HCT116 (cell line): ENCODE data around the gene C2CD2L. TPM values are rescaled to one million over a fixed set of nuclear protein-coding genes. Genes with fewer than 3 reads are reported as not detected.

Experiments
- ATAC-seq: fragments of 200-7000 bp; cut with Tn5 transposase; 2 replicates; pipeline ENCODE4 v1.9.1; 2020; ENCODE audit warnings: mild to moderate bottlenecking, moderate library complexity
- BruUV-seq: library from RNA; stranded (reverse); fragments of 400-500 nt; replicated peaks from 2 replicates; lab custom pipeline; 2021; lab: Mats Ljungman, UMichigan
- CTCF ChIA-PET: fragments of 300-600 bp; sonication (Branson Sonifier 250); formaldehyde crosslinking; loops from one replicate; lab custom pipeline; 2021; ENCODE audit warnings: antibody characterized with exemption; lab: Charles Lee
- POLR2A ChIA-PET: fragments of 300-600, 350-600 bp; sonication (Branson Sonifier 250); formaldehyde crosslinking; loops from one replicate; lab custom pipeline; 2021; ENCODE audit warnings: antibody characterized with exemption; lab: Charles Lee
- RAD21 ChIA-PET, 2 experiments: fragments of 300-600 bp; sonication (Branson Sonifier 250); formaldehyde crosslinking; loops; one replicate each; lab custom pipeline; 2023; ENCODE audit warnings: low total read pairs in 2 of 2; ENCODE audit not compliant: uncharacterized antibody in 2 of 2, unreplicated experiment in 2 of 2, low non-redundant PET in 1 of 2; lab: Charles Lee
- DNase-seq: peaks from one replicate; pipeline ENCODE4 v3.0.0-alpha.2; 2010; ENCODE audit warnings: low read depth, low spot score
- H2AFZ ChIP-seq: fragments of 200-600 bp; shearing (Covaris generic), sonication (generic); 2 replicates; pipeline ENCODE4 v1.6.1; 2017; ENCODE audit warnings: low read depth, mixed run types, mixed read lengths, antibody characterized with exemption, low read length; ENCODE audit not compliant: poor library complexity, severe bottlenecking
- H3K27ac ChIP-seq: 2 replicates; pipeline ENCODE4 v1.5.1; 2012; ENCODE audit warnings: low read depth, low read length
- H3K27me3 ChIP-seq: fragments of 200-600 bp; sonication (generic); 2 replicates; pipeline ENCODE4 v1.6.1; 2016; ENCODE audit warnings: mixed run types, low read length, mixed read lengths; ENCODE audit not compliant: insufficient read depth
- H3K36me3 ChIP-seq, 2 experiments: fragments of 200-500 bp in 1 of 2; fragments of 200-600 bp in 1 of 2; sonication (Bioruptor generic) in 1 of 2; sonication (generic) in 1 of 2; 2 replicates each; pipeline versions ENCODE4 v1.5.1 to v1.6.1; 2014 to 2016; ENCODE audit warnings: low read length in 2 of 2, inconsistent platforms in 1 of 2, mixed read lengths in 1 of 2, mixed run types in 1 of 2; ENCODE audit not compliant: insufficient read depth in 2 of 2, control insufficient read depth in 1 of 2
- H3K4me1 ChIP-seq, 2 experiments: fragments of 200-600 bp in 1 of 2; sonication (generic) in 1 of 2; 2 replicates each; pipeline versions ENCODE4 v1.5.1 to v1.6.1; 2012 to 2017; ENCODE audit warnings: low read length in 2 of 2, inconsistent platforms in 1 of 2, mild to moderate bottlenecking in 1 of 2, mixed read lengths in 1 of 2, mixed run types in 1 of 2, moderate library complexity in 1 of 2; ENCODE audit not compliant: insufficient read depth in 2 of 2, control insufficient read depth in 1 of 2
- H3K4me2 ChIP-seq: fragments of 200-600 bp; sonication (generic); 2 replicates; pipeline ENCODE4 v1.6.1; 2017; ENCODE audit warnings: mixed run types, low read length, mixed read lengths
- H3K4me3 ChIP-seq, 2 experiments: fragments of 200-600 bp in 1 of 2; sonication (generic) in 1 of 2; replicated peaks in 1 of 2; 2 replicates each; pipeline ENCODE4 v1.5.1; 2011 to 2016; ENCODE audit warnings: low read length in 2 of 2, control low read depth in 1 of 2, low read depth in 1 of 2, mild to moderate bottlenecking in 1 of 2, mixed read lengths in 1 of 2, mixed run types in 1 of 2
- H3K79me2 ChIP-seq: fragments of 200-600 bp; sonication (generic); 2 replicates; pipeline ENCODE4 v1.6.1; 2017; ENCODE audit warnings: mild to moderate bottlenecking, mixed run types, low read length, moderate library complexity, mixed read lengths; ENCODE audit not compliant: insufficient read depth
- H3K9ac ChIP-seq: fragments of 200-600 bp; sonication (generic); 2 replicates; pipeline ENCODE4 v1.6.1; 2016; ENCODE audit warnings: low read length, mixed read lengths
- H3K9me2 ChIP-seq: fragments of 200-600 bp; sonication (generic), shearing (Covaris generic); 2 replicates; pipeline ENCODE4 v1.6.1; 2017; ENCODE audit warnings: mixed run types, mild to moderate bottlenecking, moderate library complexity; ENCODE audit not compliant: insufficient read depth
- H3K9me3 ChIP-seq, 2 experiments: fragments of 200-500 bp in 1 of 2; fragments of 200-600 bp in 1 of 2; sonication (Bioruptor generic) in 1 of 2; sonication (generic) in 1 of 2; 2 replicates each; pipeline ENCODE4 v1.6.1; 2014 to 2017; ENCODE audit warnings: low read length in 2 of 2, mixed read lengths in 2 of 2, inconsistent platforms in 1 of 2, low read depth in 1 of 2, mild to moderate bottlenecking in 1 of 2, mixed run types in 1 of 2, moderate library complexity in 1 of 2; ENCODE audit not compliant: control insufficient read depth in 1 of 2, insufficient read depth in 1 of 2
- H4K20me1 ChIP-seq: fragments of 200-600 bp; sonication (generic), shearing (Covaris generic); 2 replicates; pipeline ENCODE4 v1.6.1; 2017; ENCODE audit warnings: mixed run types, mild to moderate bottlenecking, moderate library complexity; ENCODE audit not compliant: insufficient read depth
- EGR1 ChIP-seq: IDR thresholded peaks from 2 replicates; pipeline ENCODE4 v1.6.1; 2012; ENCODE audit warnings: low read depth
- POLR2AphosphoS5 ChIP-seq: IDR thresholded peaks from 2 replicates; pipeline ENCODE4 v1.6.1; 2011; ENCODE audit warnings: mild to moderate bottlenecking, low read depth, low read length, moderate library complexity
- SRF ChIP-seq: IDR thresholded peaks from 2 replicates; pipeline ENCODE4 v1.6.1; 2012; ENCODE audit warnings: low read depth
- TCF7L2 ChIP-seq: IDR thresholded peaks from 2 replicates; pipeline ENCODE4 v1.7.0; 2011; ENCODE audit warnings: borderline replicate concordance, inconsistent platforms; ENCODE audit not compliant: insufficient read depth, insufficient read length; ENCODE audit errors: extremely low read depth
- intact Hi-C: fragments of 100-400 bp; cut with micrococcal nuclease; formaldehyde crosslinking; loops from 2 replicates; pipeline ENCODE4 v1.10.0; 2022
- total RNA-seq: library from RNA; stranded (reverse); gene quantifications from one replicate; pipeline ENCODE4 v1.2.1, GENCODE V29; 2021; ENCODE audit not compliant: unreplicated experiment
- TF ChIP-seq, protein P1 (sequence below): IDR thresholded peaks from 2 replicates; pipeline ENCODE4 v1.6.1; 2012
- TF ChIP-seq, protein P2 (sequence below): IDR thresholded peaks from 2 replicates; pipeline ENCODE4 v1.6.1; 2012; ENCODE audit warnings: low read depth
- TF ChIP-seq, protein P3 (sequence below): IDR thresholded peaks from 2 replicates; pipeline ENCODE4 v1.6.1; 2011; ENCODE audit warnings: mild to moderate bottlenecking, low read length, moderate library complexity; ENCODE audit not compliant: insufficient replicate concordance; ENCODE audit errors: extremely low read depth

Gene C2CD2L
- total RNA-seq, 1 experiment from 2014 or later: 12.4 TPM

DNA sequence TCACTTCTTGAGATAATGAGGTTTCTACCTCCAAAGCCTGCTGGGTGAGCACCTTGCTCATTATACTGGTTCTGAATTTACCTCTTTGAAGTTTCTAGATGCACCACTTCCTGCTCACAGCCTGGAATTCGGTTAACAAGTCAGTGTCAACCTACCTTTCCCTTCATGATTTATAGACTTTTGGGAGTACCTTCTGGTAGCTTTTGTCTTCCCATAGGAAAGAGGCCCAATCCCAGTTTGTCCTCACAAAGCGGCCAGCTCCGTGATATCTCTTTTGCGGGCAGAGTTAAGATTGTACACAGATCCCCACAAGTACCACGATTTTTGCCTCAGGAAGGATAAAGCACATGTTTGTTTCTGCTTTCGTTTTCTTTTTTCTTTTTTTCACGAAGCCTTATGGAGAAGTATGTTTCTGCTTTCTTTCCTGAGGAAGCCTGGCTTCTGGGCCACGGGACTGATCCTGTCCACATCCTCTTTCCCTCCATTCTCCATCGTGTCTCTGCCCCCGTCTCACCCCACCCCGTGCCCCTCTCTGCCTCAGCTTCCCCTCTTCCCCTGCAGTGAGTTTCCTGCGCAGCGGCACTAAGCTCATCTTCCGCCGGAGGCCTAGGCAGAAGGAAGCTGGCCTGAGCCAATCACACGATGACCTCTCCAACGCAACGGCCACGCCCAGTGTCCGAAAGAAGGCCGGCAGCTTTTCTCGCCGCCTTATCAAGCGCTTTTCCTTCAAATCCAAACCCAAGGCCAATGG, 8.5 kb downstream of the C2CD2L start (continued):
- TF ChIP-seq, protein P1, sequence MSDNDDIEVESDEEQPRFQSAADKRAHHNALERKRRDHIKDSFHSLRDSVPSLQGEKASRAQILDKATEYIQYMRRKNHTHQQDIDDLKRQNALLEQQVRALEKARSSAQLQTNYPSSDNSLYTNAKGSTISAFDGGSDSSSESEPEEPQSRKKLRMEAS: no peak
- TF ChIP-seq SRF: no peak

DNA sequence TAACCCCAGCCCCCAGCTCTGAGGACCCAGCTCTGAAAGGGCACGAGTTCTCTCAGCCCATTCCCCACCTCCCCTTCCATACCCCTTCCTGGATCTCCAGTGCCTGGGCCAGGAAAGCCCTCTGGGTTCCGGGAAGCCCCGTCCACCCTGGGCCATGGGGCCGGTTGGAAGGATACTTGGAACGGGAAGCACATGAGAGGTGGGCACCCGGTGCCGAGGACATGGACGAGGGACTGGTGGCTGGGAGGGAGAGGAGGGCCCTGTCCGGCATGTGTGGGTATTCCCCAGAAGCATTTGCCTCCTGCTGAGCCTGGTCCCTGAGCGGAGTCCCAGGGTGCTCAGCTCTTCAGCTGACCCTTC, 9.1 kb downstream of the C2CD2L start:
- RAD21 ChIA-PET: no interaction called here

More for the DNA sequence above, 9.1 kb downstream of the C2CD2L start:
- Histone ChIP-seq H3K9me2 (no peaks in the 10 kb centered on the region), H3K36me3 (peaks cover 11 to 19% of the 10 kb centered on the region in 2 experiments; a peak in 2 of 4 replicates), H3K4me2 (no peak overlapping the region), H4K20me1 (no peaks in the 10 kb centered on the region), H3K27me3 (no peaks in the 10 kb centered on the region), H3K9ac (no peak overlapping the region), H3K27ac (no peak overlapping the region), H2AFZ (no peak overlapping the region), H3K9me3 (no peaks in the 10 kb centered on the region), H3K4me1 (peaks cover 4 to 17% of the 10 kb centered on the region in 2 experiments; a peak in 3 of 4 replicates), H3K4me3 (no peak overlapping the region), H3K79me2 (no peaks in the 10 kb centered on the region)
- ChIA-PET POLR2A (no interaction called here), CTCF (no interaction called here)
- ATAC-seq (no peak), DNase-seq (no peak)
- no TSS peak for BruUV-seq
- TF ChIP-seq TCF7L2 (no peak), EGR1 (no peak), POLR2AphosphoS5 (no peak)
- TF ChIP-seq, protein P2, sequence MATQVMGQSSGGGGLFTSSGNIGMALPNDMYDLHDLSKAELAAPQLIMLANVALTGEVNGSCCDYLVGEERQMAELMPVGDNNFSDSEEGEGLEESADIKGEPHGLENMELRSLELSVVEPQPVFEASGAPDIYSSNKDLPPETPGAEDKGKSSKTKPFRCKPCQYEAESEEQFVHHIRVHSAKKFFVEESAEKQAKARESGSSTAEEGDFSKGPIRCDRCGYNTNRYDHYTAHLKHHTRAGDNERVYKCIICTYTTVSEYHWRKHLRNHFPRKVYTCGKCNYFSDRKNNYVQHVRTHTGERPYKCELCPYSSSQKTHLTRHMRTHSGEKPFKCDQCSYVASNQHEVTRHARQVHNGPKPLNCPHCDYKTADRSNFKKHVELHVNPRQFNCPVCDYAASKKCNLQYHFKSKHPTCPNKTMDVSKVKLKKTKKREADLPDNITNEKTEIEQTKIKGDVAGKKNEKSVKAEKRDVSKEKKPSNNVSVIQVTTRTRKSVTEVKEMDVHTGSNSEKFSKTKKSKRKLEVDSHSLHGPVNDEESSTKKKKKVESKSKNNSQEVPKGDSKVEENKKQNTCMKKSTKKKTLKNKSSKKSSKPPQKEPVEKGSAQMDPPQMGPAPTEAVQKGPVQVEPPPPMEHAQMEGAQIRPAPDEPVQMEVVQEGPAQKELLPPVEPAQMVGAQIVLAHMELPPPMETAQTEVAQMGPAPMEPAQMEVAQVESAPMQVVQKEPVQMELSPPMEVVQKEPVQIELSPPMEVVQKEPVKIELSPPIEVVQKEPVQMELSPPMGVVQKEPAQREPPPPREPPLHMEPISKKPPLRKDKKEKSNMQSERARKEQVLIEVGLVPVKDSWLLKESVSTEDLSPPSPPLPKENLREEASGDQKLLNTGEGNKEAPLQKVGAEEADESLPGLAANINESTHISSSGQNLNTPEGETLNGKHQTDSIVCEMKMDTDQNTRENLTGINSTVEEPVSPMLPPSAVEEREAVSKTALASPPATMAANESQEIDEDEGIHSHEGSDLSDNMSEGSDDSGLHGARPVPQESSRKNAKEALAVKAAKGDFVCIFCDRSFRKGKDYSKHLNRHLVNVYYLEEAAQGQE: no peak
- TF ChIP-seq, protein P3, sequence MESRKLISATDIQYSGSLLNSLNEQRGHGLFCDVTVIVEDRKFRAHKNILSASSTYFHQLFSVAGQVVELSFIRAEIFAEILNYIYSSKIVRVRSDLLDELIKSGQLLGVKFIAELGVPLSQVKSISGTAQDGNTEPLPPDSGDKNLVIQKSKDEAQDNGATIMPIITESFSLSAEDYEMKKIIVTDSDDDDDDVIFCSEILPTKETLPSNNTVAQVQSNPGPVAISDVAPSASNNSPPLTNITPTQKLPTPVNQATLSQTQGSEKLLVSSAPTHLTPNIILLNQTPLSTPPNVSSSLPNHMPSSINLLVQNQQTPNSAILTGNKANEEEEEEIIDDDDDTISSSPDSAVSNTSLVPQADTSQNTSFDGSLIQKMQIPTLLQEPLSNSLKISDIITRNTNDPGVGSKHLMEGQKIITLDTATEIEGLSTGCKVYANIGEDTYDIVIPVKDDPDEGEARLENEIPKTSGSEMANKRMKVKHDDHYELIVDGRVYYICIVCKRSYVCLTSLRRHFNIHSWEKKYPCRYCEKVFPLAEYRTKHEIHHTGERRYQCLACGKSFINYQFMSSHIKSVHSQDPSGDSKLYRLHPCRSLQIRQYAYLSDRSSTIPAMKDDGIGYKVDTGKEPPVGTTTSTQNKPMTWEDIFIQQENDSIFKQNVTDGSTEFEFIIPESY: no peak
- intact Hi-C loops: no loop called here
